Endothelial cell (in vitro differentiated cells): ENCODE results near the gene CNIH3. TPM values are rescaled to one million over a fixed set of nuclear protein-coding genes. Genes with fewer than 3 reads are reported as not detected.

Experiments used
- DNase-seq: peaks from one replicate; pipeline ENCODE4 v3.0.0; 2021; ENCODE audit warnings: low spot score
- H3K27ac Mint-ChIP-seq: one replicate; pipeline ENCODE4 v1.8.0; 2021; ENCODE audit warnings: mixed read lengths, inconsistent platforms; ENCODE audit not compliant: unreplicated experiment
- H3K27me3 Mint-ChIP-seq: one replicate; pipeline ENCODE4 v1.8.0; 2021; ENCODE audit warnings: mild to moderate bottlenecking, moderate library complexity, mixed read lengths, inconsistent platforms; ENCODE audit not compliant: unreplicated experiment
- H3K36me3 Mint-ChIP-seq: one replicate; pipeline ENCODE4 v1.8.0; 2021; ENCODE audit warnings: mild to moderate bottlenecking, low read depth, mixed read lengths, inconsistent platforms; ENCODE audit not compliant: unreplicated experiment
- H3K4me1 Mint-ChIP-seq: one replicate; pipeline ENCODE4 v1.8.0; 2021; ENCODE audit warnings: mild to moderate bottlenecking, mixed read lengths, inconsistent platforms; ENCODE audit not compliant: unreplicated experiment
- H3K4me3 Mint-ChIP-seq: one replicate; pipeline ENCODE4 v1.8.0; 2021; ENCODE audit warnings: mild to moderate bottlenecking, mixed read lengths, inconsistent platforms; ENCODE audit not compliant: unreplicated experiment
- H3K9me3 Mint-ChIP-seq: one replicate; pipeline ENCODE4 v1.8.0; 2021; ENCODE audit warnings: mixed read lengths, inconsistent platforms; ENCODE audit not compliant: unreplicated experiment
- CTCF ChIP-seq: fragments of 200-600 bp; sonication (generic); IDR thresholded peaks from one replicate; pipeline ENCODE4 v1.5.0; 2021; ENCODE audit warnings: antibody characterized with exemption; ENCODE audit not compliant: unreplicated experiment
- total RNA-seq: library from RNA; stranded (reverse); fragmentation: NEBNext Ultra II Directional; extraction: Animal tissue kit (Norgen Biotek cat#: 25700); gene quantifications from one replicate; pipeline ENCODE4 v1.2.1, GENCODE V29; 2021; ENCODE audit not compliant: unreplicated experiment

The CNIH3 gene
- total RNA-seq, 1 donor from 2014 or later: 4.7 TPM

- Mint-ChIP-seq H3K9me3 (no peaks in the 10 kb centered on the region), H3K4me3 (no peak overlapping the region), H3K36me3 (no peaks in the 10 kb centered on the region), H3K27ac (no peak overlapping the region), H3K27me3 (peaks cover 6% of the 10 kb centered on the region), H3K4me1 (peaks cover 7% of the 10 kb centered on the region)
- DNase-seq: no peak
- no peak for TF ChIP-seq CTCF
Observed at GRCh38 chr1:224711876-224712275, 95.8 kb downstream of the CNIH3 start.

GRCh38 chr1:224713228-224713627 lies 97.1 kb downstream of the CNIH3 start:
- H3K36me3 Mint-ChIP-seq: no peaks in the 10 kb centered on the region
- H3K27me3 Mint-ChIP-seq: peaks cover 2% of the 10 kb centered on the region
- no peak overlapping the region for H3K27ac Mint-ChIP-seq
- H3K4me3 Mint-ChIP-seq: no peak overlapping the region
- TF ChIP-seq CTCF: no peak
- no peaks in the 10 kb centered on the region for H3K9me3 Mint-ChIP-seq
- DNase-seq: no peak
- peaks cover 6% of the 10 kb centered on the region for H3K4me1 Mint-ChIP-seq

- Mint-ChIP-seq H3K4me3 (no peak overlapping the region), H3K27me3 (peaks cover 2% of the 10 kb centered on the region), H3K9me3 (no peaks in the 10 kb centered on the region), H3K27ac (no peak overlapping the region), H3K4me1 (peaks cover 10% of the 10 kb centered on the region), H3K36me3 (no peaks in the 10 kb centered on the region)
- DNase-seq: no peak
- no peak for TF ChIP-seq CTCF
Observed at GRCh38 chr1:224714553-224714952, 98.4 kb downstream of the CNIH3 start.

- no peak for TF ChIP-seq CTCF
- Mint-ChIP-seq H3K27ac (no peak overlapping the region), H3K4me3 (no peak overlapping the region), H3K27me3 (peaks cover 8% of the 10 kb centered on the region), H3K36me3 (no peaks in the 10 kb centered on the region), H3K9me3 (no peaks in the 10 kb centered on the region), H3K4me1 (peaks cover 22% of the 10 kb centered on the region)
- no peak for DNase-seq
Observed at GRCh38 chr1:224718470-224719053, 102.4 kb downstream of the CNIH3 start.

GRCh38 chr1:224719716-224720115 lies 103.6 kb downstream of the CNIH3 start:
- no peak overlapping the region for H3K27ac Mint-ChIP-seq
- H3K27me3 Mint-ChIP-seq: peaks cover 10% of the 10 kb centered on the region
- TF ChIP-seq CTCF: no peak
- no peak overlapping the region for H3K4me3 Mint-ChIP-seq
- no peaks in the 10 kb centered on the region for H3K9me3 Mint-ChIP-seq
- H3K4me1 Mint-ChIP-seq: peaks cover 21% of the 10 kb centered on the region
- no peak for DNase-seq
- no peaks in the 10 kb centered on the region for H3K36me3 Mint-ChIP-seq
